ENCODE results near the gene EPYC.

Gene EPYC

GRCh38 chr12:90937651-90938050 lies 67.1 kb downstream of the EPYC start:
- no peak for TF ChIP-seq MAX (IDR thresholded peaks at IDR 0.05; ENCODE audit: low read depth, low read length)
- TF ChIP-seq POLR2A (IDR thresholded peaks at IDR 0.05; ENCODE audit: extremely low read depth, insufficient read length) = no peak
- no peak for TF ChIP-seq MYC (IDR thresholded peaks at IDR 0.05; ENCODE audit: low read depth, low read length)
- no peak for TF ChIP-seq CTCF (IDR thresholded peaks at IDR 0.05; ENCODE audit: low read depth, low read length)
- no peak overlapping the region for H3K4me3 ChIP-seq (ENCODE audit: low read depth, low read length)
- no peak for DNase-seq (ENCODE audit: low read depth)

GRCh38 chr12:90936230-90937005 lies 68.4 kb downstream of the EPYC start:
- no peak for TF ChIP-seq MYC (IDR thresholded peaks at IDR 0.05; ENCODE audit: low read depth, low read length)
- TF ChIP-seq MAX (IDR thresholded peaks at IDR 0.05; ENCODE audit: low read depth, low read length) = no peak
- TF ChIP-seq POLR2A (IDR thresholded peaks at IDR 0.05; ENCODE audit: extremely low read depth, insufficient read length) = no peak
- TF ChIP-seq CTCF (IDR thresholded peaks at IDR 0.05; ENCODE audit: low read depth, low read length) = no peak
- no peak overlapping the region for H3K4me3 ChIP-seq (ENCODE audit: low read depth, low read length)
- no peak for DNase-seq (ENCODE audit: low read depth)

- no peak for DNase-seq (ENCODE audit: low read depth)
- no peak for TF ChIP-seq CTCF (IDR thresholded peaks at IDR 0.05; ENCODE audit: low read depth, low read length)
- no peak for TF ChIP-seq MAX (IDR thresholded peaks at IDR 0.05; ENCODE audit: low read depth, low read length)
- no peak for TF ChIP-seq MYC (IDR thresholded peaks at IDR 0.05; ENCODE audit: low read depth, low read length)
- no peak for TF ChIP-seq POLR2A (IDR thresholded peaks at IDR 0.05; ENCODE audit: extremely low read depth, insufficient read length)
- no peak overlapping the region for H3K4me3 ChIP-seq (ENCODE audit: low read depth, low read length)
Measured at GRCh38 chr12:90925562-90925961, 79.2 kb downstream of the EPYC start.

- TF ChIP-seq CTCF (IDR thresholded peaks at IDR 0.05; ENCODE audit: low read depth, low read length) = no peak
- TF ChIP-seq MAX (IDR thresholded peaks at IDR 0.05; ENCODE audit: low read depth, low read length) = no peak
- TF ChIP-seq MYC (IDR thresholded peaks at IDR 0.05; ENCODE audit: low read depth, low read length) = no peak
- TF ChIP-seq POLR2A (IDR thresholded peaks at IDR 0.05; ENCODE audit: extremely low read depth, insufficient read length) = no peak
- no peak for DNase-seq (ENCODE audit: low read depth)
- H3K4me3 ChIP-seq (ENCODE audit: low read depth, low read length) = no peak overlapping the region
Measured at GRCh38 chr12:90924406-90924805, 80.4 kb downstream of the EPYC start.

- DNase-seq (ENCODE audit: low read depth) = no peak
- TF ChIP-seq POLR2A (IDR thresholded peaks at IDR 0.05; ENCODE audit: extremely low read depth, insufficient read length) (no peak), MAX (IDR thresholded peaks at IDR 0.05; ENCODE audit: low read depth, low read length) (no peak)
- no peak overlapping the region for H3K4me3 ChIP-seq (ENCODE audit: low read depth, low read length)
Measured at GRCh38 chr12:90922145-90922627, 82.6 kb downstream of the EPYC start.

GRCh38 chr12:90921536-90921935 lies 83.2 kb downstream of the EPYC start:
- DNase-seq (ENCODE audit: low read depth) = no peak
- H3K4me3 ChIP-seq (ENCODE audit: low read depth, low read length) = no peak overlapping the region
- TF ChIP-seq CTCF (IDR thresholded peaks at IDR 0.05; ENCODE audit: low read depth, low read length) = no peak

Data from NB4 (cell line).